ENCODE measurements around the gene PDE4D.

PDE4D gene

DNA sequence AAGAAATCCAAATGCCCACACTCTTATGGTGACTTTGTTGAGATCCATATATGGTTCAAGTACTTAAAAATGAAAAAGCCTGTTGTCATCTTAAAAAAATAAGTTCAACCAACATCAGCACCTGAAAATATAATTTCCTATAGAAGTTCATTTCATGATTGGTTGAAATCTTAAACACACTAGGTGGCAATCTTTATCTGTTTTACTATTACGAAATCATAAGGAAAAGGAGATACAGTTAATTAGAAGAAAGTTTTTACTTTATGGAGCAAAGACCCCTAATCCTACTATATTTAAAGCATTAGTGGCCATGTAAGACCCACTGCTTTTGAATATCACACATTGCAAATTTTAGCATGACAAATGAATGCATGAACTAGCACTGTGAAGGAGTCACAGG is 694.7 kb downstream of the PDE4D start (continued):
- TF ChIP-seq, protein P1, sequence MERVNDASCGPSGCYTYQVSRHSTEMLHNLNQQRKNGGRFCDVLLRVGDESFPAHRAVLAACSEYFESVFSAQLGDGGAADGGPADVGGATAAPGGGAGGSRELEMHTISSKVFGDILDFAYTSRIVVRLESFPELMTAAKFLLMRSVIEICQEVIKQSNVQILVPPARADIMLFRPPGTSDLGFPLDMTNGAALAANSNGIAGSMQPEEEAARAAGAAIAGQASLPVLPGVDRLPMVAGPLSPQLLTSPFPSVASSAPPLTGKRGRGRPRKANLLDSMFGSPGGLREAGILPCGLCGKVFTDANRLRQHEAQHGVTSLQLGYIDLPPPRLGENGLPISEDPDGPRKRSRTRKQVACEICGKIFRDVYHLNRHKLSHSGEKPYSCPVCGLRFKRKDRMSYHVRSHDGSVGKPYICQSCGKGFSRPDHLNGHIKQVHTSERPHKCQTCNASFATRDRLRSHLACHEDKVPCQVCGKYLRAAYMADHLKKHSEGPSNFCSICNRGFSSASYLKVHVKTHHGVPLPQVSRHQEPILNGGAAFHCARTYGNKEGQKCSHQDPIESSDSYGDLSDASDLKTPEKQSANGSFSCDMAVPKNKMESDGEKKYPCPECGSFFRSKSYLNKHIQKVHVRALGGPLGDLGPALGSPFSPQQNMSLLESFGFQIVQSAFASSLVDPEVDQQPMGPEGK (CRISPR knock-in tag; IDR thresholded peaks at IDR 0.05; ENCODE audit: borderline replicate concordance), result no peak
- TF ChIP-seq, protein P2, sequence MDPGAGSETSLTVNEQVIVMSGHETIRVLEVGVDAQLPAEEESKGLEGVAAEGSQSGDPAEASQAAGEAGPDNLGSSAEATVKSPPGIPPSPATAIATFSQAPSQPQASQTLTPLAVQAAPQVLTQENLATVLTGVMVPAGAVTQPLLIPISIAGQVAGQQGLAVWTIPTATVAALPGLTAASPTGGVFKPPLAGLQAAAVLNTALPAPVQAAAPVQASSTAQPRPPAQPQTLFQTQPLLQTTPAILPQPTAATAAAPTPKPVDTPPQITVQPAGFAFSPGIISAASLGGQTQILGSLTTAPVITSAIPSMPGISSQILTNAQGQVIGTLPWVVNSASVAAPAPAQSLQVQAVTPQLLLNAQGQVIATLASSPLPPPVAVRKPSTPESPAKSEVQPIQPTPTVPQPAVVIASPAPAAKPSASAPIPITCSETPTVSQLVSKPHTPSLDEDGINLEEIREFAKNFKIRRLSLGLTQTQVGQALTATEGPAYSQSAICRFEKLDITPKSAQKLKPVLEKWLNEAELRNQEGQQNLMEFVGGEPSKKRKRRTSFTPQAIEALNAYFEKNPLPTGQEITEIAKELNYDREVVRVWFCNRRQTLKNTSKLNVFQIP (CRISPR knock-in tag; IDR thresholded peaks at IDR 0.05; ENCODE audit: borderline replicate concordance, low read depth), result no peak
- no peak for TF ChIP-seq TCF4 (CRISPR knock-in tag; IDR thresholded peaks at IDR 0.05; ENCODE audit: borderline replicate concordance)
- no peak for TF ChIP-seq ZFP30 (CRISPR knock-in tag; IDR thresholded peaks at IDR 0.05)

DNA sequence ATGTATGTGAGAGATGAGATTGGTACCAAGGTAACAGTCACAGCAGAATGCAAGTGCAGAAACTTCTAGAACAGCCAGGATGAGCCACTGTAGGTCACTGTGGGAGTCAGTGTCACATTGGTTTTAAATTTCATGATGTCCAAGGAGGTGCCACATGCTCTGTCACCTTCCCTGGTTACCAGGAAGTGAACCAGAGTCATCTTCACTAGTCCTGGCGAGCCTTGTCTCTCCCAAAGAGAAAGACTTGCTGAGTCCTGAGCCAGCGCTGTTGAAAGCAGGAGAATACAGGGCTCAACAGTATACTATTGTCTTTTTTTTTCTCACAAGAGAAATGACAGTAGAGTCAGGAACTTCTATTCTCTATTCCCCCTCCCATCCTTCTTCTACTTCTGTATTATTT is 695.2 kb downstream of the PDE4D start:
- TF ChIP-seq, protein P3, sequence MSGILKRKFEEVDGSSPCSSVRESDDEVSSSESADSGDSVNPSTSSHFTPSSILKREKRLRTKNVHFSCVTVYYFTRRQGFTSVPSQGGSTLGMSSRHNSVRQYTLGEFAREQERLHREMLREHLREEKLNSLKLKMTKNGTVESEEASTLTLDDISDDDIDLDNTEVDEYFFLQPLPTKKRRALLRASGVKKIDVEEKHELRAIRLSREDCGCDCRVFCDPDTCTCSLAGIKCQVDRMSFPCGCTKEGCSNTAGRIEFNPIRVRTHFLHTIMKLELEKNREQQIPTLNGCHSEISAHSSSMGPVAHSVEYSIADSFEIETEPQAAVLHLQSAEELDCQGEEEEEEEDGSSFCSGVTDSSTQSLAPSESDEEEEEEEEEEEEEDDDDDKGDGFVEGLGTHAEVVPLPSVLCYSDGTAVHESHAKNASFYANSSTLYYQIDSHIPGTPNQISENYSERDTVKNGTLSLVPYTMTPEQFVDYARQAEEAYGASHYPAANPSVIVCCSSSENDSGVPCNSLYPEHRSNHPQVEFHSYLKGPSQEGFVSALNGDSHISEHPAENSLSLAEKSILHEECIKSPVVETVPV (CRISPR knock-in tag; IDR thresholded peaks at IDR 0.05), result no peak
- TF ChIP-seq ESRRG (CRISPR knock-in tag; IDR thresholded peaks at IDR 0.05) (no peak), BACH2 (CRISPR knock-in tag; IDR thresholded peaks at IDR 0.05; ENCODE audit: borderline replicate concordance) (no peak), RARB (CRISPR knock-in tag; IDR thresholded peaks at IDR 0.05) (no peak), OSR1 (CRISPR knock-in tag; IDR thresholded peaks at IDR 0.05) (no peak), ZNF70 (CRISPR knock-in tag; IDR thresholded peaks at IDR 0.05) (no peak), ZC3H10 (CRISPR knock-in tag; IDR thresholded peaks at IDR 0.05) (no peak), ISL1 (CRISPR knock-in tag; IDR thresholded peaks at IDR 0.05) (no peak), TCF4 (CRISPR knock-in tag; IDR thresholded peaks at IDR 0.05; ENCODE audit: borderline replicate concordance) (no peak), GLIS3 (CRISPR knock-in tag; IDR thresholded peaks at IDR 0.05) (no peak), TOX (CRISPR knock-in tag; IDR thresholded peaks at IDR 0.05; ENCODE audit: borderline replicate concordance) (no peak), PPARA (CRISPR knock-in tag; IDR thresholded peaks at IDR 0.05; ENCODE audit: borderline replicate concordance) (no peak), SNAI2 (CRISPR knock-in tag; IDR thresholded peaks at IDR 0.05) (no peak), ZFP30 (CRISPR knock-in tag; IDR thresholded peaks at IDR 0.05) (no peak), ZNF8 (CRISPR knock-in tag; IDR thresholded peaks at IDR 0.05) (no peak)
- TF ChIP-seq, protein P4, sequence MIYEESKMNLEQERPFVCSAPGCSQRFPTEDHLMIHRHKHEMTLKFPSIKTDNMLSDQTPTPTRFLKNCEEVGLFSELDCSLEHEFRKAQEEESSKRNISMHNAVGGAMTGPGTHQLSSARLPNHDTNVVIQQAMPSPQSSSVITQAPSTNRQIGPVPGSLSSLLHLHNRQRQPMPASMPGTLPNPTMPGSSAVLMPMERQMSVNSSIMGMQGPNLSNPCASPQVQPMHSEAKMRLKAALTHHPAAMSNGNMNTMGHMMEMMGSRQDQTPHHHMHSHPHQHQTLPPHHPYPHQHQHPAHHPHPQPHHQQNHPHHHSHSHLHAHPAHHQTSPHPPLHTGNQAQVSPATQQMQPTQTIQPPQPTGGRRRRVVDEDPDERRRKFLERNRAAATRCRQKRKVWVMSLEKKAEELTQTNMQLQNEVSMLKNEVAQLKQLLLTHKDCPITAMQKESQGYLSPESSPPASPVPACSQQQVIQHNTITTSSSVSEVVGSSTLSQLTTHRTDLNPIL (CRISPR knock-in tag; IDR thresholded peaks at IDR 0.05; ENCODE audit: low read depth), result no peak
- TF ChIP-seq, protein P1 (CRISPR knock-in tag; IDR thresholded peaks at IDR 0.05; ENCODE audit: borderline replicate concordance), result no peak
- TF ChIP-seq, protein P2 (CRISPR knock-in tag; IDR thresholded peaks at IDR 0.05; ENCODE audit: borderline replicate concordance, low read depth), result no peak
- TF ChIP-seq, protein P5, sequence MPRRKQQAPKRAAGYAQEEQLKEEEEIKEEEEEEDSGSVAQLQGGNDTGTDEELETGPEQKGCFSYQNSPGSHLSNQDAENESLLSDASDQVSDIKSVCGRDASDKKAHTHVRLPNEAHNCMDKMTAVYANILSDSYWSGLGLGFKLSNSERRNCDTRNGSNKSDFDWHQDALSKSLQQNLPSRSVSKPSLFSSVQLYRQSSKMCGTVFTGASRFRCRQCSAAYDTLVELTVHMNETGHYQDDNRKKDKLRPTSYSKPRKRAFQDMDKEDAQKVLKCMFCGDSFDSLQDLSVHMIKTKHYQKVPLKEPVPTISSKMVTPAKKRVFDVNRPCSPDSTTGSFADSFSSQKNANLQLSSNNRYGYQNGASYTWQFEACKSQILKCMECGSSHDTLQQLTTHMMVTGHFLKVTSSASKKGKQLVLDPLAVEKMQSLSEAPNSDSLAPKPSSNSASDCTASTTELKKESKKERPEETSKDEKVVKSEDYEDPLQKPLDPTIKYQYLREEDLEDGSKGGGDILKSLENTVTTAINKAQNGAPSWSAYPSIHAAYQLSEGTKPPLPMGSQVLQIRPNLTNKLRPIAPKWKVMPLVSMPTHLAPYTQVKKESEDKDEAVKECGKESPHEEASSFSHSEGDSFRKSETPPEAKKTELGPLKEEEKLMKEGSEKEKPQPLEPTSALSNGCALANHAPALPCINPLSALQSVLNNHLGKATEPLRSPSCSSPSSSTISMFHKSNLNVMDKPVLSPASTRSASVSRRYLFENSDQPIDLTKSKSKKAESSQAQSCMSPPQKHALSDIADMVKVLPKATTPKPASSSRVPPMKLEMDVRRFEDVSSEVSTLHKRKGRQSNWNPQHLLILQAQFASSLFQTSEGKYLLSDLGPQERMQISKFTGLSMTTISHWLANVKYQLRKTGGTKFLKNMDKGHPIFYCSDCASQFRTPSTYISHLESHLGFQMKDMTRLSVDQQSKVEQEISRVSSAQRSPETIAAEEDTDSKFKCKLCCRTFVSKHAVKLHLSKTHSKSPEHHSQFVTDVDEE (CRISPR knock-in tag; IDR thresholded peaks at IDR 0.05), result no peak

More for the DNA sequence above, 695.2 kb downstream of the PDE4D start:
- ATAC-seq, result no peak

Measured in SK-N-SH treated with all-trans-retinoic acid at 6 μM for 48 hours (cell line).